GM21737 (cell line): ENCODE results near the gene BMPR1A.

ENCODE experiments used
- ATAC-seq: cut with Tn5 transposase; IDR thresholded peaks from one replicate; pipeline ENCODE4 v1.9.1; 2021; ENCODE audit warnings: mild to moderate bottlenecking, moderate library complexity; ENCODE audit not compliant: unreplicated experiment

The BMPR1A gene

GRCh38 chr10:86756511-86757112 is at the start of gene BMPR1A:
BMPR1A (plus strand) TSS chr10:86756619; CDS start chr10:86876019, 119,400 bp downstream.
- peak; percentile 33 for ATAC-seq

GRCh38 chr10:86706977-86707376 is 49.4 kb upstream of the BMPR1A start:
- ATAC-seq = no peak

GRCh38 chr10:86707505-86707904 is 48.9 kb upstream of the BMPR1A start:
- no peak for ATAC-seq

- ATAC-seq = no peak
These were observed 48.2 kb upstream of the BMPR1A start for GRCh38 chr10:86708068-86708782.

GRCh38 chr10:86708783-86709380 is 47.5 kb upstream of the BMPR1A start:
- ATAC-seq = no peak

- no peak for ATAC-seq
These were observed 46.8 kb upstream of the BMPR1A start for GRCh38 chr10:86709396-86710185.

GRCh38 chr10:86710987-86711512 is 45.4 kb upstream of the BMPR1A start:
- peak; percentile 87 for ATAC-seq

- peak; percentile 35 for ATAC-seq
These were observed 44.7 kb upstream of the BMPR1A start for GRCh38 chr10:86711513-86712316.

- peak; percentile 3 for ATAC-seq
These were observed 44.1 kb upstream of the BMPR1A start for GRCh38 chr10:86712317-86712707.

GRCh38 chr10:86715156-86715795 is 41.1 kb upstream of the BMPR1A start:
- ATAC-seq = no peak

- no peak for ATAC-seq
These were observed 40.6 kb upstream of the BMPR1A start for GRCh38 chr10:86715836-86716235.

GRCh38 chr10:86716466-86716865 is 40.0 kb upstream of the BMPR1A start:
- no peak for ATAC-seq

GRCh38 chr10:86718556-86718955 is 37.9 kb upstream of the BMPR1A start:
- no peak for ATAC-seq

- no peak for ATAC-seq
These were observed 35.2 kb upstream of the BMPR1A start for GRCh38 chr10:86721232-86721631.

GRCh38 chr10:86723009-86723408 is 33.4 kb upstream of the BMPR1A start:
- ATAC-seq = no peak

- no peak for ATAC-seq
These were observed 32.0 kb upstream of the BMPR1A start for GRCh38 chr10:86724445-86724844.

- no peak for ATAC-seq
These were observed 30.3 kb upstream of the BMPR1A start for GRCh38 chr10:86725980-86726676.

- no peak for ATAC-seq
These were observed 29.8 kb upstream of the BMPR1A start for GRCh38 chr10:86726677-86726999.

GRCh38 chr10:86727470-86727869 is 28.9 kb upstream of the BMPR1A start:
- no peak for ATAC-seq
